ENCODE measurements around the gene PARPBP.

Gene PARPBP

DNA sequence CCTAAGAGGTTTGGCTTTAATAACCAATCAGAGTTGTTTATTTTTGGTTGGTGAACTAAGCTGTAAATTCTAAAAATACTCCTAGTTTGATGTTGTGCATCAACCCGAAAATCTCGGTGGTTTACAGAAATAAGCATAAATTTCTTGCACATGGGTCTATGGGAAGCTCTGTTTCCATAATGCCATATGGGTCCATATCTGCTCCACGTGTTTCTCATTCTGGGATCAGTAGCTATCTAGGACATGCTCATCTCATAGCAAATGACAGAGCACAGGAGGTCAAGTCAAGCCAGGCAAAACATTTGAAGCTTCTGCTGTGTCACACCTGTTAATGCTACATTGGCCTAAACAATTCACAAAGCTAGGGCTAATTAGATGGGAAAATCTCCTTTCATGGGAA, 23.1 kb upstream of the PARPBP start:
- POLR2A ChIA-PET (ENCODE audit: low non-redundant PET) = no interaction called here
- CTCF ChIA-PET = interaction anchor here (0.5 kb wide), 1 partner anchor 278 kb away, joined by 3 read pairs; no protein-coding TSS in a partner anchor
- TF ChIP-seq, protein P1, sequence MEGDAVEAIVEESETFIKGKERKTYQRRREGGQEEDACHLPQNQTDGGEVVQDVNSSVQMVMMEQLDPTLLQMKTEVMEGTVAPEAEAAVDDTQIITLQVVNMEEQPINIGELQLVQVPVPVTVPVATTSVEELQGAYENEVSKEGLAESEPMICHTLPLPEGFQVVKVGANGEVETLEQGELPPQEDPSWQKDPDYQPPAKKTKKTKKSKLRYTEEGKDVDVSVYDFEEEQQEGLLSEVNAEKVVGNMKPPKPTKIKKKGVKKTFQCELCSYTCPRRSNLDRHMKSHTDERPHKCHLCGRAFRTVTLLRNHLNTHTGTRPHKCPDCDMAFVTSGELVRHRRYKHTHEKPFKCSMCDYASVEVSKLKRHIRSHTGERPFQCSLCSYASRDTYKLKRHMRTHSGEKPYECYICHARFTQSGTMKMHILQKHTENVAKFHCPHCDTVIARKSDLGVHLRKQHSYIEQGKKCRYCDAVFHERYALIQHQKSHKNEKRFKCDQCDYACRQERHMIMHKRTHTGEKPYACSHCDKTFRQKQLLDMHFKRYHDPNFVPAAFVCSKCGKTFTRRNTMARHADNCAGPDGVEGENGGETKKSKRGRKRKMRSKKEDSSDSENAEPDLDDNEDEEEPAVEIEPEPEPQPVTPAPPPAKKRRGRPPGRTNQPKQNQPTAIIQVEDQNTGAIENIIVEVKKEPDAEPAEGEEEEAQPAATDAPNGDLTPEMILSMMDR (conservative IDR thresholded peaks at IDR 0.05; ENCODE audit: low read depth) = no peak
- no peak for DNase-seq (ENCODE audit: low spot score)
- no peak overlapping the region for H3K27ac ChIP-seq

DNA sequence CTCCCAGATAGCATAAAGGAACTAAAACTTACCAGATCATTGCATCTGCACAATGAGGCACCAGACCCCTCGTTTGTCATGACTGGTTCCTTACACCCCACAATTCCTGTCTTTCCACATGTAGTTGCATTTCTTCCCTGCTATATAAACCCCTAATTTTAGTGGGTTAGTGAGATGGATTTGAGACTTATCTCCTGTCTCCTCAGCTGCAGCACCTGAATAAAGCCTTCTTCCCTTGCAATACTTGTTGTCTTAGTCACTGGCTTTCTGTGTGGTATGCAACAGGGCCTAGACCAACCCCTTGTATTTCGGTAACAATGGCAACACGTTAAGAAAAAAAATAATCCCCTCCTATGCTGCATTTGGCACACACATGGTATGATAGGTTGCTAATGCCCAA, 13.1 kb upstream of the PARPBP start:
- CTCF ChIA-PET = no interaction called here
- TF ChIP-seq, protein P1 (conservative IDR thresholded peaks at IDR 0.05; ENCODE audit: low read depth) = no peak
- POLR2A ChIA-PET (ENCODE audit: low non-redundant PET) = no interaction called here

DNA sequence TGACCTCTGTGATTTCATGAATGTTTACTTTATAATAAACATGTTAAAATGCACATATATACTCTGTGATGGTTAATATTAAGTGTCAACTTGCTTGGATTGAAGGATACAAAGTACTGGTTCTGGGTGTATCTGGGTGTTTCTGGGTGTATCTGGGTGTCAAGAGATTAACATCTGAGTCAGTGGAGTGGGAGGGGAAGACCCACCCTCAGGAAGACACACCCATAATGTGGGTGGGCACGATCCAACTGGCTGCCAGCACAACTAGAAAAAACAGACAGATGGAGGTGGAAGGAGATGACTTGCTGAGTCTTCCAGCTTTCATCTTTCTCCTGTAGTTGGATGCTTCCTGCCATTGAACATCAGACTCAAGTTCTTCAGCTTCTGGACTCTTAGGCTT, 12.0 kb upstream of the PARPBP start:
- CTCF ChIA-PET = interaction anchor here (0.8 kb wide), 1 partner anchor 14 kb away, joined by 3 read pairs; no protein-coding TSS in a partner anchor
- DNase-seq (ENCODE audit: low spot score) = no peak
- TF ChIP-seq, protein P1 (conservative IDR thresholded peaks at IDR 0.05; ENCODE audit: low read depth) = no peak
- POLR2A ChIA-PET (ENCODE audit: low non-redundant PET) = no interaction called here
- H3K27ac ChIP-seq = no peak overlapping the region

More for the DNA sequence above, 13.1 kb upstream of the PARPBP start:
- no peak overlapping the region for H3K27ac ChIP-seq
- no peak for DNase-seq (ENCODE audit: low spot score)

DNA sequence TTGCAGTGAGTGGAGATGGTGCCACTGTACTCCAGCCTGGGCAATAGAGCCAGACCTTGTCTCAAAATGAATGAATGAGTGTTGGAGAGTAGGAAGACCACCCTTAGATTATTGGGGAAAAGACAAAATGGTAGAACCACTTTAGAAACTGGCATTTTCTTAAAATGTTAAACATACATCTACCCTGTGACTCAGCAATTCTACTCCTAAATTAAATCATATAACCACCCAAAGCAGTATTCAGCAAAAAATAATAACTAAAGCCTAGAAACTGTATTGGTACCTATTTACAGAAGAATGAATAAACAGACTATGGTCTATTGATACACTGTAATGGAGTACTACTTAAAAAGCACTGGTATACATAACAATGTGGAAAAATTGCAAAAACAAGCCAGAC, 9.2 kb upstream of the PARPBP start:
- TF ChIP-seq, protein P1 (conservative IDR thresholded peaks at IDR 0.05; ENCODE audit: low read depth) = no peak
- DNase-seq (ENCODE audit: low spot score) = no peak
- CTCF ChIA-PET = interaction anchor here (0.6 kb wide), 1 partner anchor 337 kb away, joined by 3 read pairs; no protein-coding TSS in a partner anchor
- no peak overlapping the region for H3K27ac ChIP-seq
- POLR2A ChIA-PET (ENCODE audit: low non-redundant PET) = no interaction called here

DNA sequence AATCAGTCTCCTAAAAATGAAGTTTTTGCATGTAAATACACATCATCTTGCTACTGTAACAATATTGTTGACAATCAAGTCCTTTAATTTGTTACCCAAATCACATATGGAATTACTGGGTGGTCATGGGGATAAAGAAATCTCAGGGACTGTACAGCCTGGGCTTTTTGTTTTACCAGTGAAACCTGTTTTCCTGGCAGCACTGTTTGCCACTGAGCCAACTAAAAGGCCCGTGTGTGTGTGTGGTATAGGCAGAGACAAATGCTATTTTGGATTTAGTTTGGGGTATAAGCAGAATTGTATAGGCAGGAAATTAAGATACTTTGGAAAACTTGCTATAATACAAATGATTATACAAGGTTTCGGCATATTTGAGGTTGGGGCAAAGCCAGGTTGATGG, 5.8 kb upstream of the PARPBP start:
- TF ChIP-seq, protein P1 (conservative IDR thresholded peaks at IDR 0.05; ENCODE audit: low read depth) = no peak
- CTCF ChIA-PET = no interaction called here
- no peak for DNase-seq (ENCODE audit: low spot score)
- no peak overlapping the region for H3K27ac ChIP-seq
- POLR2A ChIA-PET (ENCODE audit: low non-redundant PET) = no interaction called here

DNA sequence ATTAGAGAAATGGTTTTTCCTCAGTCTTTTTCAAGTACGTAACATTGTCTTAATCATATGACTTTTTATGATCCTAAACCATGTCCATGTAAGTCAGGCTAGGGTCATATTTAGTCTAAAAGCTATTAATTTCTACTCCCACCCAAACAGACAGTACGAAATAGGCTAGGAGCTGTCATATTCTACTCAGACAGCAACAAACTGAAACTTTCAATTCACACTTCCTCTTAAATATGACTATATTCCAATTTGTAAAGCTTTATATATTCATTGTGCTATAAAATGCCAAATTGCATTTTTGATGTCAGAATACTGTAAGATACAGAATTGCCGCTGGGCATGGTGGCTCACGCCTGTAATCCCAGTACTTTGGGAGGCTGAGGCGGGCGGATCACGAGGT, 3.6 kb upstream of the PARPBP start:
- CTCF ChIA-PET = no interaction called here
- TF ChIP-seq, protein P1 (conservative IDR thresholded peaks at IDR 0.05; ENCODE audit: low read depth) = no peak
- H3K27ac ChIP-seq = no peak overlapping the region
- POLR2A ChIA-PET (ENCODE audit: low non-redundant PET) = no interaction called here
- no peak for DNase-seq (ENCODE audit: low spot score)

DNA sequence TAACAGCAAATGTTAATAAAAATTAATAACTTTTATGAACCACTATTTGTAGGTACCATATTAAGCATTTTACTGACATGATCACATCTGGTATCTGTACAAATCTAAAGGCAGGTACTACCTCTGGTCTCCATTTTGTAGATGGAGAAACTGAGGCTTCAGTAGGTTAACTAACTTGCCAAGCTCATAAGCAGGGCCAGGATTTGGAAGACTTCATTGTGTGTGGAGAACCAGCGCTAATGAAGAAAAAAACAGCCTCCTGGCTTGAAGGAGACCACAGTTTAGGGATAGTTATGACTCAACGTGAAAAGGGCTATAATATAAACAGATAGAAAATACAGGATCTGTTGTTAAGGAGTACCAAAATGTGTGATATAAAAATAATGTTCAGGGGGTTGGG, 1.1 kb upstream of the PARPBP start:
- ChIA-PET POLR2A (ENCODE audit: low non-redundant PET) (no interaction called here), CTCF (no interaction called here)
- H3K27ac ChIP-seq = no peak overlapping the region
- TF ChIP-seq, protein P1 (conservative IDR thresholded peaks at IDR 0.05; ENCODE audit: low read depth) = no peak
- DNase-seq (ENCODE audit: low spot score) = no peak

Data from RWPE1 (cell line).